Stimulated activated CD8-positive, alpha-beta memory T cell treated with anti-CD3 and anti-CD28 coated beads, Interleukin-15, amount 100 ng/mL, for 24 hours (primary cell): Measurements from ENCODE around the gene KCNIP4.

Experiments
- DNase-seq: peaks from one replicate; pipeline ENCODE4 v3.0.0-alpha.2; 2020; ENCODE audit warnings: low read depth

The KCNIP4 gene

DNA sequence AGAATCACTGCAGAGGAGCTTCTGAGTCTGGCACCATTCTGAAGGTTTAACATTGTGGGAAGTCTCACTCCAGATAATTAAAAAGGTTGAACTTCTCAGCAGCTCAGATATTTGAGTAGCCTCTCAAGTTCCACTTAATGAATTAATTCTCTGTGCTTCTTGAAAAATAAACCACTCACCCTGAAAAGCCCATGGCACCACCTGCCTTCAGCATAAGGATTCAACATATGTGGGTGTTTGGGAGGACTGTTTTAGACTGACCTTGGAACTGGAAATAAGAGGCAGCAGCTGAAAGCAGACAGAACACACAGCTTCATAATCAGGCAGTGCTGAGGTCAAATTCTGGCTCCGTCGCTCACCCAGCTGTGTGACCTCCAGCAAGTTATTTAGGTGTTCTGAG is 100.6 kb downstream of the KCNIP4 start:
- DNase-seq = no peak

DNA sequence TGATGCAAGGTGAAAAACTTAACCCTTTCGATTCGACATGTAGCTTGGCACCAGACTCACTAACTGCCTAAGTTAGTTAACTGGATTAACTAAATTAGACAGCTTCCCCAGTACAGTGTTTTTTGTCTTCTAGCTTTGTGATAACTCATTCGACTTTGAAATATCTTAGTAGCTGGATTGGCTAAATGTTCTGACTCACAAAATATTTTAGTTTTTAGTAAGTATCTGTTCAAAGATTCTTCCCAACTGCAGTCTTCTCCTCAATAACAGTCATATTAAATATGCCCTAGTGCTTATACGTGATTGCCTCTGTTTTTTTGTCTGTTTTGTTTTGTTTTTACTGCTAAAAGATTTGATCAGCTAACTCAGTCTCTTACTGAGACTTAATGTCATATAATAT is 102.9 kb downstream of the KCNIP4 start:
- DNase-seq = no peak

- DNase-seq = no peak
Measured at GRCh38 chr4:21835712-21836111, 112.9 kb downstream of the KCNIP4 start.

DNA sequence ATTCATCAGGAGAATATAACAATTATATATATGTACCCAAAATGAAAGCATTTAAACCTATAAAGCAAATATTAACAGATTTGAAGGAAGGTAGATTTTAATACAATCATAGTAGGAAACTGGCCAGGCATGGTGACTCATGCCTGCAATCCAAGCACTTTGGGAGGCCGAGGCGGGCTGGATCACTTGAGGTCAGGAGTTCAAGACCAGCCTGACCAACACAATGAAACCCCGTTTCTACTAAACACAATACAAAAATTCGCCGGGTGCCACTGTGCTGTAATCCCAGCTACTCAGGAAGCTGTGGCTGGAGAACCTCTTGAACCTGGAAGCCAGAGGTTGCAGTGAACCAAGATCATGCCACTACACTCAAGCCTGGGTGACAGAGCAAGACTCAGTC is 118.3 kb downstream of the KCNIP4 start:
- DNase-seq = no peak

DNA sequence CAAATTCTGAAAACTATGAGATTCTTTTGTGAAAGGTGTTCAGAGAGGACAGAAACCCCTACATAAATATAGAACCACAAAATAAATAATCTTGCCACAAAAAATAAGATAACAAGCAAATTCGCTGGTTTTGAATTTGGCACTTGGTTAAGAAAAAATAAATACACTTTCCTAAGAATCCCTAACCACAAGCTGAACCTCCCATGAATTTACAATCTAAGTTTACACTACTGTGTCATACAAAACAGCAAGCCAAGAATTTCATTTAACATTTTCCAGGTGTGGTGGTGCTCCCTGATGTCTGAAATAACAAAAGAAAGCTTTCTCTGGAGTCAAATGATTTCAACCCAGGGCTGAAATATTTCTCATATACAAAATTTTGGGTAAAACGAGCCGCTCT is 121.0 kb downstream of the KCNIP4 start:
- no peak for DNase-seq

GRCh38 chr4:21826071-21826470 is 122.5 kb downstream of the KCNIP4 start:
- DNase-seq = no peak

DNA sequence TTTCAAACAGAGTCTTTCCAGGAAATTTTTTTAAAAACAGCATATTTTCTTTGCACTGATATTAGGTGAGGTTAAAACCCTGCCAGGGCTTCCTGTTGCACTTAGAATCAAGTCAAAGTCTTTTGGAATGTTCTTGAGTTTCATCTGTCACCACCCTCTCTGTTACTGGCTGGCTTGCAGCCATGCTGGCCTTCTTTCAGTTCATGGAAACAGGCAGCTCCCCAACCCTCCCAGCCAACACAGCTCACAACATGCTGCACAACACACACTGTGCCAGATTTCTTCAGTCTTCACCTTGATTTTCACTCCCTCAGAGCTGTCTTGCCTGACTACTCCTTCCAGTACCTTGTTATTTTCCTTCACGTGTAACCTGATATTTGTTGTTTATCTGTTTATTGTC is 129.5 kb downstream of the KCNIP4 start:
- no peak for DNase-seq

- no peak for DNase-seq
Measured at GRCh38 chr4:21815651-21816377, 132.8 kb downstream of the KCNIP4 start.

GRCh38 chr4:21811565-21811964 is 137.0 kb downstream of the KCNIP4 start:
- DNase-seq = no peak

DNA sequence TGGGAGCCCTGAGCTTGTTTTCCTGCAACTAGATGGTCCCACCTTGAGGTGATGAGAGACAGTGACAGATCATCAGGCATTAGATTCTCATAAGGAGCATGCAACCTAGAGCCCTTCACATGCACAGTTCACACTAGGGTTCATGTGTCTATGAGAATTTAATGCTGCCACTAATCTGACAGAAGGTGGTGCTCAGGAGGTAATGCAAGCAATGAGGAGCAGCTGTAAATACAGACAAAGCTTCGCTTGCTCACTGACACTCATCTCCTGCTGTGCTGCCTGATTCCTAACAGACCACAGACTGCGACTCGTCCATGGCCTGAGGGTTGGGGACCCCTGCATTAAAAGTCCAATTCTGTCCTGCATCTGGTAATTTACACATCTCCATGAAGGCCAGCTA is 141.6 kb downstream of the KCNIP4 start:
- no peak for DNase-seq

GRCh38 chr4:21802406-21802805 is 146.2 kb downstream of the KCNIP4 start:
- no peak for DNase-seq

DNA sequence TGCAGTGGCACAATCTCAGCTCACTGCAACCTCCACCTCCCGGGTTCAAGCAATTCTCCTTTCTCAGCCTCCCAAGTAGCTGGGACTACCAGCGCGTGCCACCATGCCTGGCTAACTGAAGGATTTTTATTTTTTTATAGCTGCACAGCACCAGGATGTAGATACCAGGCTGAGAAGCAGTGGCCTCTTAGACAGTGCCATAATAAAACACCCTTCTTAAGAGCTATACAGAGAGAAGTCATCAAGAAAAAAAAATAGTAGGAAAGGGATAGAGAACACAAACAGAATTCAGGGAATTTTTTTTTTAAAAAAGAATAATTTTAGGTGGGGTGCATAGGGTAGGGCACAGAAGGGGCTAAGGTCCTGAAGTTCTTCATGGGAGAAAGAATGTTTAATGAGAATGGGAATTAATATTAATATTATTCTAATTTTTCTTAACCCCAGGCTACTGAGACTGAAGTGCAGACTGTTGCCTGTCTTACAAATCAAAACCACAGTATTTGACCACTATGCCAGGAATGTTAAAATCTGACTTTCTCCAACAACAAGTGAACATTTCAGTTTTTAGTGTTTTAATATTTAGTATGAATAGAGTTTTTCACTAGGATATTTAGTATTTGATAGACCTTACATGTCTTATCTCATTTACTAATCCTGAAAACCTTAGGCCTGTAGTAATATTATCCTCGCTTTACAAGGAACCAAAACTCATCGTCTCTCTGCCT is 146.7 kb downstream of the KCNIP4 start:
- DNase-seq = no peak

DNA sequence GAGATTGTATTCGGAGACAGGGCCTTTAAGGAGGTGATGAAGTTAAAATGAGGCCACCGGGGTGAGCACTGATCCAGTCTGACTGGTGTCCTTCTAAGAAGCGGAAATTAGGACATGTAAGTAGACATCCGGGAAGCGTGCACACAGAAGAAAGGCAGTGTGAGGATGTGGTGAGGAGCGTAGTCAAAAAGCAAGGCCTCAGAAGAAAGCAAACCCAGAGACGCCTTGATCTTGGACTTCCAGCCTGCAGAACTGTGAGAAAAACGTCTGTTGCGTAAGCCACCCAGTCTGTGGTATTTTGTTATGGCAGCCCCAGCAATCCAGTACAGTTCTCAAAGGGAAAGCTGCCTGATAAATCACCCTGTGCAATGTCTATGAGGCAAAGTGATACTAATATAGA is 153.5 kb downstream of the KCNIP4 start:
- DNase-seq = no peak

GRCh38 chr4:21792736-21793135 is 155.8 kb downstream of the KCNIP4 start:
- no peak for DNase-seq

- no peak for DNase-seq
Measured at GRCh38 chr4:21790438-21791029, 158.0 kb downstream of the KCNIP4 start.

DNA sequence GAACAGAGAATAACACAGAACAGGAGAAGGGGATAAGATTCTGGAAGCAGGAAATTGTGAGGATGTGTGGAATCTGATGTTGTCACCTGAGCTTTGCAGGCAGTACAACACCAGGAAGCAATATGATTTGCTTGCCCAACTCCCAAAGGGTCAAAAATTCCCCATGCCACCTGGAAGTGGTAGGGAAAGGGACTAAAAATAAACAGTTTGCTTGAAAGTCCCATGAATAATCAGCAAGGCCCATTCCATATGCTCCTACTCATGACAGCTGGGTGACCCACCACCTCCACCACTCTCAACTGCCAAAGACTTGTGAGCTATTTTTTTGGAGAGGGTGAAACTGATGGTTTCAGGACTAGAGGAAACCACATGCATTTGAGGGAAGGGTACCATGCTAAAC is 168.4 kb downstream of the KCNIP4 start:
- DNase-seq = no peak

DNA sequence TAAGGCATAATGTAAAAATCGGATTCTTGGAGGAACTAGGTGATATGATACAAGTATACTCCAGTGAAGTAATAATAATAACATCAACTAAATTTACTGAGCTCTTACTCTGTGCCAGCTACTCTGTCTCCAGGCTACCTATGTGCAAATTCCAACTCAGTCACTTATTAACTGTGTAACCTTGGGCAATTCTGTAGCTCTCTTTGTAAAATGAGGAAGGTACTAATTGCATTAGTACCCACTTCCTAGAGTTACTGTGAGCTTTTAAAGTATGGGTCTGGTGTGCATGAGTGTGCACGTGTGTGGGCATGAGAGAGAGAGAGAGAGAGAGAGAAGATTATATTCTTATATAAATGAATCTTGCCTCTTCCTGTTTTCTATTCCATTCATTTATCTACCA is 169.9 kb downstream of the KCNIP4 start:
- no peak for DNase-seq

DNA sequence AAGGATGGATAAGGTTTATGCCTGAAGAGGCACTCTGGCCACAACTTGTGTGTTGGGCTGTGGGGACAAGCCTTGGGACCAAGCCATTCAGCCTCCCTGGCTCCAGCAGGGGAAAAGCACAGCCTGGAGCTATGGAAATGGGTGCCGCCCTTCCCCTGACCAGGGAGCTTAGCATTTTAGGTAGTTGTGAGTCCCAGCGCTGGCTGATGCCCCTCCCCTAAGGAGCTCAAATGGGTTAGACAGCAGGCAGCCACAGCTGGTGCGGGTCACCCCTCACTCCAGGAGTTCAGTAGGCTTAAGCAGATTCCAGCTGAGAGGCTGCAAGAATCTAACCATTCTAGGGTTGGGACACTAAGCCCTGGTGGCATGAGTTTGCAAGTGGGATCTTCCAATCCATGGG is 172.9 kb downstream of the KCNIP4 start:
- no peak for DNase-seq

GRCh38 chr4:21769404-21770147 is 179.0 kb downstream of the KCNIP4 start:
- no peak for DNase-seq

DNA sequence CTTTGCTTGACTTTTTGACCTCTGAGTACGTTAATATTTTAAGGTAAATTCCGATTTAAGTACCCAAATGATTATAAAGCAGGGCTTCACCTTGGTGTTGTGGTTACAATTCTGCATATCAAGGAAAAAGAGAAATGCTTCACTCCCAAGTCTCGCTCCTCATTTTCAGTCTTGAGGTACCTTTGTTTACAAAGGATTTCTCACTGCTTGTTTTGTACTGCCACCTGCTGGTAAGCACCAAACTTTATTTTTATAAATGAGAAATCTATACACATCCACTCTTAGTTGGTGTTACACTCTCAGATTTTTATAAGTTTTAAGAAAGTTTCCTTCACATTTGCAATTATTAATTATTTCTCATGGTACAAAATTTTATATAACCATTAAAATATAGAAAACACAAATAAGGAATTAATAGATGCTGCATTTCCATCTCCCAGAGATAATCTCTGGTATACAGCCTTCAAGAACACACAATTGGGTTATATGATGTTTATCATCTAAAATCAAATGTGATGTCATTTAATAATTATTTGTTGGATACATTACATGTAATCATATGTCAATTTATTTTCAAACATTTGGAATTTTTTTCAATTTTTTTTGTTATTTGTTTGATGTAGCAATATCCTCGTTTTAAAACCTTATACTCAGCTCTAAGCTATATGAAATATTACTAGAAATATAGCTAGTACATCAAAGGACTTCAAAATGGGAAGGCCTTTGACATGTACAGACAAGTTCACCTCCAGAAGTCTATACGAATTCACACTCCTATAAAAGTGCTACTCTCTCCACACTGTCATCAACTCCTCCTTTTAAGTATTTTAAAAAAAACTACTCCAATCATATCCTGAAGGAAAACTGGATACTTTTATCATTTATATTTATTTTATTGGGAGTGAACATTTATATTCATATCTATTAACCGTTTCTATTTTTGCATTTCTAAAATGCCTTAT is 179.9 kb downstream of the KCNIP4 start:
- no peak for DNase-seq

DNA sequence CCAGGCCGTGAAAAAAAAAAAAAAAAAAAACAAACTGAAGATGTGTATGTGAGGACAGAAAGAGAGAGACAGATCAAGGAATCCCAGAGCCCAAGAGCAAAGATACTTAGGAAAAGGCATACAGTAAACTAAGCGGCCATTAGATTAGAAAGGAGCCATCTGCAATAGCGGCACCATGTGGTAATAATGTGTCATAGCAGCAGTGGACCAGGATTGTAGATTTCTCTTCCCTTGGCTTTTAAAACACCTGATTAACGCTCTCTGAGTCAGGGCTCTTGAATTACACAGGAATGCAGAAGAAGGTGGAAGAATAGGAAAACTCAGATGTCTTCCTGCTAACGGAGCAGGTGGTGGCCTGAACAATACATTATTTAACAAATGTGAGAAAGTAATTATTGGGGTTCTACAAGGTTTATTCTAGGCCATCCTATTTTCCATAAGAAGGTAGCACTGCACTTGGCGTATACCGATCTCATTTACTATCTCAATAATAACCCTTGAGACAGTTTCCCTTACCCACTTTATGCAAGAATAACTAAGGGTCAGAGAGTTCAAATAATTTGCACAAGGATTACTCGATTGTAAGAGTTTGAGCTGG is 182.7 kb downstream of the KCNIP4 start:
- DNase-seq = no peak
